OCI-LY3 (cell line): ENCODE data around the gene TNK2.

Source experiments
- EZH2phosphoT487 ChIP-seq: fragments of 200-600 bp; shearing (Covaris generic); IDR thresholded peaks from 2 replicates; pipeline ENCODE4 v1.6.1; 2018; ENCODE audit warnings: antibody characterized with exemption, mixed run types, low read depth
- TF ChIP-seq, protein P1 (sequence below): fragments of 200-600, 300-600 bp; sonication (generic); IDR thresholded peaks from 2 replicates; pipeline ENCODE4 v1.5.1; 2014; ENCODE audit warnings: antibody characterized with exemption, low read length, low read depth

- TF ChIP-seq, protein P1, sequence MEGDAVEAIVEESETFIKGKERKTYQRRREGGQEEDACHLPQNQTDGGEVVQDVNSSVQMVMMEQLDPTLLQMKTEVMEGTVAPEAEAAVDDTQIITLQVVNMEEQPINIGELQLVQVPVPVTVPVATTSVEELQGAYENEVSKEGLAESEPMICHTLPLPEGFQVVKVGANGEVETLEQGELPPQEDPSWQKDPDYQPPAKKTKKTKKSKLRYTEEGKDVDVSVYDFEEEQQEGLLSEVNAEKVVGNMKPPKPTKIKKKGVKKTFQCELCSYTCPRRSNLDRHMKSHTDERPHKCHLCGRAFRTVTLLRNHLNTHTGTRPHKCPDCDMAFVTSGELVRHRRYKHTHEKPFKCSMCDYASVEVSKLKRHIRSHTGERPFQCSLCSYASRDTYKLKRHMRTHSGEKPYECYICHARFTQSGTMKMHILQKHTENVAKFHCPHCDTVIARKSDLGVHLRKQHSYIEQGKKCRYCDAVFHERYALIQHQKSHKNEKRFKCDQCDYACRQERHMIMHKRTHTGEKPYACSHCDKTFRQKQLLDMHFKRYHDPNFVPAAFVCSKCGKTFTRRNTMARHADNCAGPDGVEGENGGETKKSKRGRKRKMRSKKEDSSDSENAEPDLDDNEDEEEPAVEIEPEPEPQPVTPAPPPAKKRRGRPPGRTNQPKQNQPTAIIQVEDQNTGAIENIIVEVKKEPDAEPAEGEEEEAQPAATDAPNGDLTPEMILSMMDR = no peak
- no peak for TF ChIP-seq EZH2phosphoT487
These were observed 82.2 kb downstream of the TNK2 start for GRCh38 chr3:195825857-195826804.
